ENCODE measurements around the gene IPO11.
"Not testable (repeated sequence)": the region's sequence is repeated elsewhere in the genome, so short reads cannot be mapped to it uniquely, and the experiment has no call there.

IPO11 gene

GRCh38 chr5:62650197-62650596 lies 237.6 kb downstream of the IPO11 start:
- DNase-seq, result no peak

- no peak for DNase-seq
These were observed 239.7 kb downstream of the IPO11 start for GRCh38 chr5:62652225-62652624.

GRCh38 chr5:62653001-62653863 lies 240.7 kb downstream of the IPO11 start:
- no peak for DNase-seq

- no peak for DNase-seq
These were observed 241.5 kb downstream of the IPO11 start for GRCh38 chr5:62653864-62654575.

GRCh38 chr5:62657772-62658171 lies 245.2 kb downstream of the IPO11 start:
- not testable (repeated sequence) for DNase-seq

GRCh38 chr5:62661126-62661525 lies 248.6 kb downstream of the IPO11 start:
- no peak for DNase-seq

GRCh38 chr5:62662521-62662920 lies 250.0 kb downstream of the IPO11 start:
- no peak for DNase-seq

GRCh38 chr5:62671479-62671878 lies 258.9 kb downstream of the IPO11 start:
- DNase-seq, result no peak

- not testable (repeated sequence) for DNase-seq
These were observed 264.0 kb downstream of the IPO11 start for GRCh38 chr5:62676596-62676995.
